Stimulated activated CD4-positive, alpha-beta T cell treated with anti-CD3 and anti-CD28 coated beads, Interleukin-12 subunit alpha, Interleukin-12 subunit beta, amount 100 ng/mL, for 24 hours (primary cell): Measurements from ENCODE around the gene GNG7.
A peak's percentile ranks its signal among the peaks of the same experiment; 100 is the strongest.
"Not testable (repeated sequence)": the region's sequence is repeated elsewhere in the genome, so short reads cannot be mapped to it uniquely, and the experiment has no call there.

Experiments
- DNase-seq, 2 experiments: peaks; one replicate each; pipeline ENCODE4 v3.0.0-alpha.2; 2020; ENCODE audit warnings: low read depth in 2 of 2

The GNG7 gene

DNA sequence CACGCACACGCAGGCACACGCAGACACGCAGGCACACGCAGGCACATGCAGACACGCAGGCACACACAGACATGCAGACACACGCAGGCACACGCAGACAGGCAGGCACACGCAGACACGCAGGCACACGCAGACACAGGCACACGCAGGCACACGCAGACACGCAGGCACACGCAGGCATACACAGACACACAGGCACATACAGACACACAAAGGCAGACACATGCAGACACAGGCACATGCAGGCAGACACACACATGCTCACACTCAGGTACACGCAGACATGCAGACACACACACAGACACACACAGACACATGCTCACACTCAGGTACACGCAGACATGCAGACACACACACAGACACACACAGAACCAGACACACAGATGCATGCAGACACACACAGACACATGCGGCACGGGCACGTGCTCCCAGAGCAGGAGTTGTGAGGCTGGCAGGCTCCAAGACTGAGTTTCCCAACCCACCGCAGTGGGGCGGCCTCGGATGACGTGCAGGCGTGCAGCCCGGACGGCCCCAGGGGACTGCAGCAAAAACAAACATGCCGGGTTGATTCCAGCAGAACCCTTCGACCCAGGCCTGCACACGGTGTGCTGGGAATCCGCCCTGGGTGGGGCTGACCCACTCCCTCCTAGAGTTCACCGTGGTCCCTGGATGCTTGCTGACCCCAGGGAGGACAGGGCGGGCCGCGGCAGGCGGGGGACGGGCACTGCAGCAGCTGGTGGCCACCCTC, 126.6 kb downstream of the GNG7 start:
- no peak for DNase-seq

- no peak for DNase-seq
Observed at GRCh38 chr19:2574971-2575630, 127.4 kb downstream of the GNG7 start.

GRCh38 chr19:2574478-2574931, 128.0 kb downstream of the GNG7 start:
- DNase-seq, result no peak

DNA sequence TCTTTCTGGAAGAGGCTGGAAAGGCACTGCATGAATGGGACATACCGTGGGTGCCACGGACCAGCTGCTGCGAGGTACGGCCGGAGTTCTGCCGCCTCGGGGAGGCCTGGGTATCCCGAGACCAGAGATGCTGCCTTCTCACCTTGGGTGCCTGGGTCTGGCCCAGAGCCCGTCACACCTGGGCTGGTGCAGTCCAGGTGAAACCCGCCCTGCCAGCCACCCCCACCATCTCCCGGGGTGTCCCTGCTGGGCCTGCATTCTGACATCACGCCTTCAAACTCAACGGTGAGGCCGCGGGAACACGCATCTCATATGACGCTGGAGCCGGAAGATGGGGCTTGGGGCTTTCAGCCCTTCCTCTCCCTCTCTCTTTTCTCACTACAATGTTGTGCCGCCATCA, 128.6 kb downstream of the GNG7 start:
- no peak for DNase-seq

DNA sequence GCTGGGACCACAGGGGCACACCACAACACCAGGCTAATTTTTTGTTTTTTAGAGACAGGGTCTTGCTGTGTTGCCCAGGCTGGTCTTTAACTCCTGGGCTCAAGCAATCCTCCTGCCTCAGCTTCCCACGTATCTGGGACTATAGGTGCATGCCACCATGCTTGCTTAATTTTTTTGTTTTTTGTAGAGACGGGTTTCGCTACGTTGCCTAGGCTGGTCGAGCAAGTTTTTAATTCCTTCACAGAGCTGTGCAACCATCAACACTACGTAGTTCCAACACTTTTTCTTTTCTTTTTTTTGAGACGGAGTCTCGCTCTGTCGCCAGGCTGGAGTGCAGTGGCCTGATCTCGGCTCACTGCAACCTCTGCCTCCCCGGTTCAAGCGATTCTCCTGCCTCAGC, 130.3 kb downstream of the GNG7 start:
- not testable (repeated sequence) for DNase-seq

DNA sequence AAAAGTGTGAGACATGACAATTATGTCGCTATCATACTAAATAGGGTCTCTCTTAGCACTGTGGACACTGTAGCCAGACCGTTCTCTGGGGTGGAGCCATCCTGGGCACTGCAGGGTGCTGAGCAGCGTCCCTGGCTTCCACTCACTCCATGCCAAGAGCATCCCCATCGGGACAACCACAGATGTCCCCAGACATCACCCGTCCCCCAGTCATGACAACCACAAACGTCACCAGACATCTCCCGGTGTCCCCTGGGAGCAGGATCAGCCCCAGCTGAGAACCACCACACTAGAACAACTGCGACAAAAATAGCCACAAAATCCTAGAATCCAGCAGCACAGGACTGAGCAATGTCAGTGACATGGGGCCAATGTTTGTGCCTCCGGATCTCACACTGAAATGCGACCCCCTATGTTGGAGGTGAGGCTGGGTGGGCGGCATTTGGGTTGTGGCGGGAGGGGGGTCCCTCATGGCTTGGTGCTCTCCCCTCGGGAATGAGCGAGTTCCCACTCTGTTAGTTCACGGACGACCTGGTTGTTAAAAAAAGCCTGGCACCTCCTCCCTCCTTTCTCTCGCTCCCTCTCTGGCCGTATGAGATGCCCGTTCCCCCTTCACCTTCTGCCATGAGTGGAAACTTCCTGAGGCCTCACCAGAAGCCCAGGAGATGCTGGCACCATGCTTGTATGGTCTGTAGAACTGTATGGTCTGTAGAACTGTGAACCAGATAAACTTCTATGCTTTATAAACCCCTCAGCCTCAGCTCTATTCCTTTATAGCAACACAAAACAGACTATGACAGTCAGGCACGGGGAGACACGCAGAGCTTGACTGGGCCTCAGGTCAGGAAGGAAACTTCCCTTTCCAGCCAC, 132.7 kb downstream of the GNG7 start:
- DNase-seq, result no peak

DNA sequence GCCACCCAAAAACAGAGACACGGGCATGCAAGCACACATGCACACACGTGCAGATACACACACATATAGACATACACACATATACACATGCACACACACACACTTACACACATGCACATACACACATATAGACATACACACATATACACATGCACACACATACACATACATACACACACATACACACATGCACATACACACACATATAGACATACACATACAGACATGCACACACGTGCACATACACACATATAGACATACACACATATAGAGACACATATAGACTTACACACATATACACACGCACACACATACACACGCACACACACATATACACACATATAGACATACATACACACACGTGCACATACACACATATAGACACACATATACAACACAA, 134.5 kb downstream of the GNG7 start:
- DNase-seq, result no peak

- no peak for DNase-seq
Observed at GRCh38 chr19:2567580-2567979, 134.9 kb downstream of the GNG7 start.

DNA sequence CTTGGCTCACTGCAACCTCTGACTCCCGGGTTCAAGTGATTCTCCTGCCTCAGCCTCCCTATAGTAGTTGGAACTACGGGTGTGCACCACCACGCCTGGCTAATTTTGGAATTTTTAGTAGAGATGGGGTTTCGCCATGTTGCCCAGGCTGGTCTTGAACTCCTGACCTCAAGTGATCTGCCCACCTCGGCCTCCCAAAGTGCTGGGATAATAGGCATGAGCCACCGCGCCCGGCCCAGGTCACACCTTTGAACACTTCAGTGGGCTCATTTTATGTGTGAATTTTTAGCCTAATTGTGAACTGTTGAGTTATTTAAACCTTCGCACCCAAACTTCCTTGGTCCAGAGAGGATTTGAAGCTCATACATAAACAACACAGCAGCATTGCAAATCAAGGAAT, 138.9 kb downstream of the GNG7 start:
- DNase-seq, result not testable (repeated sequence)

- DNase-seq, result peak; percentile 27 to 70
Observed at GRCh38 chr19:2561895-2562294, 140.6 kb downstream of the GNG7 start.

GRCh38 chr19:2561221-2561620, 141.3 kb downstream of the GNG7 start:
- DNase-seq, result no peak

DNA sequence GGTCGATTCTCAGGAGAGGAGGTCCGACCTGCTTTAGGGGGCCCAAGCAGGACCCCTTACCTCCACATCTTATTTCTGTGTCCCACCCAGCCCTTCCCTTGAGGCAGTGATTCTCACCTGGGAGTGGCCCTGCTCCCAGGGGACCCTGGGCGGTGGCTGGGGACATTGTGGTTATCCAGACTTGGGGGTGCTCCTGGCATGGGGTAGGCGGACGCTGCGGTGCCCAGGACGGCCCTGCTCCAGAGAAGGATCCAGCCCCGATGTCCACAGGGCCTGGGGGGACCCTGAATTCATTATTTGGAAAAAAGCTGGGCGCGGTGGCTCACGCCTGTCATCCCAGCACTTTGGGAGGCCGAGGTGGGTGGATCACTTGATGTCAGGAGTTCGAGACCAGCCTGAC, 142.1 kb downstream of the GNG7 start:
- no peak for DNase-seq

GRCh38 chr19:2558543-2558942, 144.0 kb downstream of the GNG7 start:
- DNase-seq, result no peak

DNA sequence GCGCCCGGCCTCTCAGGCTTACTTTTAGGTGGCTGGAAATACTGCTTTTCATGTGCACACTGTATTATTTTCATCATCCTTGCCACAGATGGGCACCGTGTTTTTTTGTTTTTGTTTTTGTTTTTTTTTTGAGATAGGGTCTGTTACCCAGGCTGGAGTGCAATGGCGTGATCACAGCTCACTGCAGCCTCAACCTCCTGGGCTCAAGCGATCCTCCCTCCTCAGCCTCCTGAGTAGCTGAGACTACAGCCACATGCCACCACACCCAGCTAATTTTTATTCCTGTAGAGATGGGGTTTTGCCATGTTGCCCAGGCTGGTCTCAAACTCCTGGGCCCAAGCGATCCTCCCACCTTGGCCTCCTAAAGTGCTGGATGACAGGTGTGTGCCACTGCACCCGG, 144.4 kb downstream of the GNG7 start:
- DNase-seq, result not testable (repeated sequence)

GRCh38 chr19:2557093-2557440, 145.4 kb downstream of the GNG7 start:
- DNase-seq, result no peak

GRCh38 chr19:2556221-2557092, 146.0 kb downstream of the GNG7 start:
- DNase-seq, result no peak

DNA sequence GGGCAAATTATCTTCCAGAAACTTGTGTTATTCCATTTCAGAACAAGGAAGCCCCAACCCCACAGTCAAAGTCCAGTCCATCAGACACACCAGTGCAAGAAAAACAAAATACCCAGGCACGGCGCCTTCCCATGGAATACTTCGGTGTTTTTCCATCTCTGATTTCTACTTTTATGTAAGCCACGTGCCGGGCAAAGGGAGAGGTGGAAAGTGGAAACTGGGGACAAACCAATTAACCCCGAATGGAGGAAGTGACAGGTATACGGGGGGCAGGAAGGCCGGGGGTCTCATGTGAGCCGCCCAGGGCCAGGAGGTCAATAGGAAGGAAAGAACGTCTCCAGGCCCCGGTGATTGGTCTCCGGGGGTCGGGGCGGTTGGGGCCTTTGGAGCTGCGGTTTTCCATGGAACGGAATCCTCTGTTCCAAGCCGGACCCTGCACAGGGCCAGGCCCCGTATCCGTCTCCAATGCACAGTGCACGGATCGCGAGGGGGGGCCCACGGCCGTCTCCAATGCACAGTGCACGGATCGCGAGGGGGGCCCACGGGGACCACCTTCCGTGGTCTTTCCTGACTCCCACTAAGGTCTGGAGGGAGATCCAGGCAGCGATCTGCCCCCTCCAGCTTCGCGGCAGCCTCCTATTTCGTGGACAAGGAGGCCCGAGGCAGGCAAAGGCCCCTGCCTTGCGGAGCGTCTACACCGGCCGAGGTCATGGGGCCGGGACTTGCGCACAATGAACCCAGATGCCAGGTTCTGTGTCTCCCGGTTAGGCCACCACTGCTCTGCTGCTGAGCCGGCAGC, 146.9 kb downstream of the GNG7 start:
- DNase-seq, result no peak

DNA sequence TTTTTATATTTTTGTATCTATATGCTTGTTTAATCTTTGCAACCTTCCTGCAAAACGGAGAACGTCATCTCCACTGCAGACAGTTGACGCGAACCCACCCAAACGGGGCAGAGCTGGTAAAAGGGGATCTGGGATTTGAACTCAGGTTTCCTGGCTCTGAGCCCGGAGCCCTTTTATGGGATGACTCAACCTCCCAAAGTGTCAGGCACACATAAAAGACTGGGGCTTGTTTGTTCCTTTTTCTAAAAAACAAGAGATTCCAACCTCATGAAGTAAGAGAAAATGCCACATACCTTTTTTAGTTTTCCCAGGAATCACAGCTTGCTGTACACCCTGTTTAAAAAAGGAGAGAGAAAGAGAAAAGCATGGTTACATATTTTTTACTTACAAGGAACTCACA, 147.6 kb downstream of the GNG7 start:
- no peak for DNase-seq

DNA sequence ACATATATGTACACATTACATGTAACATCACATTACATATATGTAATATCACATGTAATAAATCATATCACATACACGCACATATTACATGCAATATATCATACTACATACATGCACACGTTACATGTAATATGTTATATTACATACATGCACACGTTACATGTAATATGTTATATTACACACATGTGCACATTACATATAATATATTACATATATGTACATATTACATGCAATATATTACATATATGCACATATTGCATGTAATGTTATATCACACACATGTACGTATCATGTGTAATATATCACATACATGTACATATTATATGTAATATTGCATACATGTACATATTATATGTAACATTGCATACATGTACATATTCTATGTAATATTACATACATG, 149.0 kb downstream of the GNG7 start:
- DNase-seq, result no peak

- peak; percentile 18 to 35 for DNase-seq
Observed at GRCh38 chr19:2552859-2553258, 149.6 kb downstream of the GNG7 start.

GRCh38 chr19:2551864-2552185, 150.7 kb downstream of the GNG7 start:
- DNase-seq, result no peak
